Measurements from ENCODE around the gene GSTCD. TPM values are rescaled to one million over a fixed set of nuclear protein-coding genes. Genes with fewer than 3 reads are reported as not detected.

The GSTCD gene
- total RNA-seq, 1 experiment from 2014 or later, result 22.5 TPM

DNA sequence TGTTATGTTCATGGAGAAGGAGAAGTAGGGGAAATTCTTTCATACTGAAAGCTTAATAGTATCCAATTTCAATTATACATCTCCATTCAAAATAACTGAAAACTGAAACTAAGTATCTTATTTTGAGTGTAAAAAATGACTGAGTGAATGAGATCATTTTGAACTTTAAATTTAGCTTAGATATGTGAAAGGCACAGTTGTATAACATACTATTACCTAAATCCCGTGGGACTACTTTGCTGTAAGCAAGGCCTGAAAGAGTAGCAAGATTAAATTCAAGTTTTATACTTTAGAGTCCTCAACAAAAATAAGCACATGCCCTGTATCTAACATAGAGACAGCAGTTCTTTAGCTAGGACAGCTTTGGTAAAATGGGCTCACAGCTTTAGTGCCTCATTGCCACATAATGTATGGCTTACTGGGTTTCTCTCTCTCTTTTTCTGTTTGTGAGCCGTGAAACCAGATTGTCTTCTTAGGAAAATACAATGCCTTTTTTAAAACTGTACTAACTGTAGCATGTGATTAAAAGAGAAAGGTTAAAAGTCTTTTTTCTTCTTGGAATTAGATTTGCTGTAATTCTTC, 43.2 kb downstream of the GSTCD start:
- Histone ChIP-seq H2AFZ (ENCODE audit: low read depth, low read length, poor library complexity, severe bottlenecking) (no peak overlapping the region), H3K4me1 (ENCODE audit: control insufficient read depth in 1 of 2, insufficient read depth in 2 of 2, low read length in 2 of 2) (no peaks in the 10 kb centered on the region), H3K9ac (ENCODE audit: low read length) (no peak overlapping the region), H3K36me3 (ENCODE audit: control insufficient read depth in 1 of 2, insufficient read depth in 2 of 2, low read length in 2 of 2) (no peaks in the 10 kb centered on the region), H3K9me3 (ENCODE audit: control insufficient read depth in 1 of 2, insufficient read depth in 1 of 2, low read depth in 1 of 2, low read length in 2 of 2) (no peaks in the 10 kb centered on the region), H3K4me3 (replicated peaks in 1 of 2; ENCODE audit: low read depth in 1 of 2, low read length in 2 of 2) (no peak overlapping the region), H3K27ac (ENCODE audit: low read depth, low read length) (no peak overlapping the region), H3K27me3 (ENCODE audit: insufficient read depth, low read length) (no peaks in the 10 kb centered on the region), H3K79me2 (ENCODE audit: insufficient read depth, low read length) (no peaks in the 10 kb centered on the region), H4K20me1 (ENCODE audit: insufficient read depth) (no peaks in the 10 kb centered on the region), H3K9me2 (ENCODE audit: insufficient read depth) (no peaks in the 10 kb centered on the region), H3K4me2 (ENCODE audit: low read length) (no peak overlapping the region)
- DNase-seq (ENCODE audit: low read depth, low spot score) (no peak), ATAC-seq (no peak)
- ChIA-PET RAD21 (ENCODE audit: low non-redundant PET in 1 of 2, low total read pairs in 2 of 2, uncharacterized antibody in 2 of 2, unreplicated experiment in 2 of 2) (no interaction called here), POLR2A (no interaction called here), CTCF (no interaction called here)
- intact Hi-C loops (cut with micrococcal nuclease), result no loop called here
- TF ChIP-seq EGR1 (IDR thresholded peaks at IDR 0.05; ENCODE audit: low read depth), result no peak
- no peak for TF ChIP-seq REST (IDR thresholded peaks at IDR 0.05; ENCODE audit: low read depth)
- TF ChIP-seq, protein P1, sequence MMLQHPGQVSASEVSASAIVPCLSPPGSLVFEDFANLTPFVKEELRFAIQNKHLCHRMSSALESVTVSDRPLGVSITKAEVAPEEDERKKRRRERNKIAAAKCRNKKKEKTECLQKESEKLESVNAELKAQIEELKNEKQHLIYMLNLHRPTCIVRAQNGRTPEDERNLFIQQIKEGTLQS (IDR thresholded peaks at IDR 0.05), result no peak
- no peak for TF ChIP-seq CBX3 (IDR thresholded peaks at IDR 0.05; ENCODE audit: low read depth)
- TF ChIP-seq SRF (IDR thresholded peaks at IDR 0.05; ENCODE audit: low read depth), result no peak
- TF ChIP-seq EZH2 (IDR thresholded peaks at IDR 0.05), result no peak
- no peak for TF ChIP-seq SIN3A (IDR thresholded peaks at IDR 0.05; ENCODE audit: low read depth)
- TF ChIP-seq SP1 (IDR thresholded peaks at IDR 0.05; ENCODE audit: low read depth), result no peak
- no peak for TF ChIP-seq CEBPB (IDR thresholded peaks at IDR 0.05; ENCODE audit: low read depth)
- TF ChIP-seq POLR2AphosphoS5 (IDR thresholded peaks at IDR 0.05; ENCODE audit: low read depth, low read length), result no peak
- TF ChIP-seq, protein P2, sequence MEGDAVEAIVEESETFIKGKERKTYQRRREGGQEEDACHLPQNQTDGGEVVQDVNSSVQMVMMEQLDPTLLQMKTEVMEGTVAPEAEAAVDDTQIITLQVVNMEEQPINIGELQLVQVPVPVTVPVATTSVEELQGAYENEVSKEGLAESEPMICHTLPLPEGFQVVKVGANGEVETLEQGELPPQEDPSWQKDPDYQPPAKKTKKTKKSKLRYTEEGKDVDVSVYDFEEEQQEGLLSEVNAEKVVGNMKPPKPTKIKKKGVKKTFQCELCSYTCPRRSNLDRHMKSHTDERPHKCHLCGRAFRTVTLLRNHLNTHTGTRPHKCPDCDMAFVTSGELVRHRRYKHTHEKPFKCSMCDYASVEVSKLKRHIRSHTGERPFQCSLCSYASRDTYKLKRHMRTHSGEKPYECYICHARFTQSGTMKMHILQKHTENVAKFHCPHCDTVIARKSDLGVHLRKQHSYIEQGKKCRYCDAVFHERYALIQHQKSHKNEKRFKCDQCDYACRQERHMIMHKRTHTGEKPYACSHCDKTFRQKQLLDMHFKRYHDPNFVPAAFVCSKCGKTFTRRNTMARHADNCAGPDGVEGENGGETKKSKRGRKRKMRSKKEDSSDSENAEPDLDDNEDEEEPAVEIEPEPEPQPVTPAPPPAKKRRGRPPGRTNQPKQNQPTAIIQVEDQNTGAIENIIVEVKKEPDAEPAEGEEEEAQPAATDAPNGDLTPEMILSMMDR (IDR thresholded peaks at IDR 0.05 in 2 of 3, conservative IDR thresholded peaks at IDR 0.05 in 1 of 3; ENCODE audit: borderline replicate concordance in 1 of 3, insufficient read depth in 1 of 3, low read depth in 2 of 3, low read length in 2 of 3), result no peak
- no peak for TF ChIP-seq TCF7L2 (IDR thresholded peaks at IDR 0.05; ENCODE audit: borderline replicate concordance, extremely low read depth, insufficient read depth, insufficient read length)
- no peak for TF ChIP-seq ZBTB33 (IDR thresholded peaks at IDR 0.05; ENCODE audit: extremely low read depth, insufficient replicate concordance, low read length)
- no peak for TF ChIP-seq RAD21 (IDR thresholded peaks at IDR 0.05; ENCODE audit: low read depth)
- no peak for TF ChIP-seq POLR2A (IDR thresholded peaks at IDR 0.05; ENCODE audit: borderline replicate concordance, extremely low read depth, insufficient read depth, insufficient read length)
- TF ChIP-seq ZNF274 (IDR thresholded peaks at IDR 0.05; ENCODE audit: low read depth, low read length), result no peak
- no peak for TF ChIP-seq ZFX (IDR thresholded peaks at IDR 0.05)
- no peak for TF ChIP-seq JUND (IDR thresholded peaks at IDR 0.05)
- TF ChIP-seq MAX (IDR thresholded peaks at IDR 0.05), result no peak
- no TSS peak for BruUV-seq (replicated peaks)

Measured in HCT116 (cell line).